ENCODE results near the gene LRRC32.

LRRC32 gene

DNA sequence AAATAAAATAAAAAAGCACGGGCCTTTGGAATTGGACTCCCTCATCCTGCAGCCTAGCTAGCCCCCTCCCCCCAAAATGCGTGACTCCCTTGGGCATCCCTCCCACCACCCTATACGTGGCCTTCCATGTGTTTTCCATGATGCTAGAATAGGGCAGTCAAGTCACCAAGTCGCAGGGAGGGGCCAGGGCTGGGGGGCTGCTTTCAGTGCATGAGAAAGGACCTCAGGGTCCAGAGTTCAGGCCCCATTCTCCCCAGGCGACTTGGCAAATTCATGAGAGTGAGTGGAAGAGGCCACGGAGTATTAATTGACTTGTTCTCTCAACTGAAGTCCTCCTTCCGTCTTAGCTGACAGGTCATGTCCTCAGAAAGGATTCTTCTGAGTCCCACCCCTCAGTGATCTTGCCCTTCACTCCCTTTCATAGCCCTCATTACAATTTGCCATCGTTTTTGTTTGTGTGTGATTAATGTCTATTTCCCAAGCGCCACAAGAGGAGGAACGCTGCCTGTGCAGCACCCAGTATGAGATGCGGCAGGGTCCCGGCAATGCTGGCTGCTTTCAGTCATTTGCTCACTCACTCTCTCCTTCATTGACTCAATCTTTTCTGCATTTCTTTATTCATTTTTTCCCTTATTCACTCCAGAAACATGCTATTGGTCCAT, 17.4 kb downstream of the LRRC32 start:
- no peak overlapping the region for H2AFZ ChIP-seq (ENCODE audit: low read depth)
- no peaks in the 10 kb centered on the region; the same call in 1 of the 2 replicates for H3K27me3 ChIP-seq (ENCODE audit: insufficient read depth, low read depth)
- no peak overlapping the region for H3K9ac ChIP-seq
- no peaks in the 10 kb centered on the region for H4K20me1 ChIP-seq (ENCODE audit: insufficient read depth)
- no peak overlapping the region for H3K4me2 ChIP-seq
- H3K79me2 ChIP-seq (ENCODE audit: insufficient read depth, low read depth), result no peaks in the 10 kb centered on the region
- no peak overlapping the region for H3K27ac ChIP-seq
- H3K4me3 ChIP-seq (IDR thresholded peaks at IDR 0.05; ENCODE audit: insufficient read depth, low read depth, low read length), result no peak overlapping the region
- TF ChIP-seq, protein P1, sequence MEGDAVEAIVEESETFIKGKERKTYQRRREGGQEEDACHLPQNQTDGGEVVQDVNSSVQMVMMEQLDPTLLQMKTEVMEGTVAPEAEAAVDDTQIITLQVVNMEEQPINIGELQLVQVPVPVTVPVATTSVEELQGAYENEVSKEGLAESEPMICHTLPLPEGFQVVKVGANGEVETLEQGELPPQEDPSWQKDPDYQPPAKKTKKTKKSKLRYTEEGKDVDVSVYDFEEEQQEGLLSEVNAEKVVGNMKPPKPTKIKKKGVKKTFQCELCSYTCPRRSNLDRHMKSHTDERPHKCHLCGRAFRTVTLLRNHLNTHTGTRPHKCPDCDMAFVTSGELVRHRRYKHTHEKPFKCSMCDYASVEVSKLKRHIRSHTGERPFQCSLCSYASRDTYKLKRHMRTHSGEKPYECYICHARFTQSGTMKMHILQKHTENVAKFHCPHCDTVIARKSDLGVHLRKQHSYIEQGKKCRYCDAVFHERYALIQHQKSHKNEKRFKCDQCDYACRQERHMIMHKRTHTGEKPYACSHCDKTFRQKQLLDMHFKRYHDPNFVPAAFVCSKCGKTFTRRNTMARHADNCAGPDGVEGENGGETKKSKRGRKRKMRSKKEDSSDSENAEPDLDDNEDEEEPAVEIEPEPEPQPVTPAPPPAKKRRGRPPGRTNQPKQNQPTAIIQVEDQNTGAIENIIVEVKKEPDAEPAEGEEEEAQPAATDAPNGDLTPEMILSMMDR (conservative IDR thresholded peaks at IDR 0.05; ENCODE audit: low read depth, low read length), result no peak
- H3K36me3 ChIP-seq (ENCODE audit: insufficient read depth), result no peaks in the 10 kb centered on the region
- no peaks in the 10 kb centered on the region for H3K4me1 ChIP-seq (ENCODE audit: low read depth, poor library complexity, severe bottlenecking)

DNA sequence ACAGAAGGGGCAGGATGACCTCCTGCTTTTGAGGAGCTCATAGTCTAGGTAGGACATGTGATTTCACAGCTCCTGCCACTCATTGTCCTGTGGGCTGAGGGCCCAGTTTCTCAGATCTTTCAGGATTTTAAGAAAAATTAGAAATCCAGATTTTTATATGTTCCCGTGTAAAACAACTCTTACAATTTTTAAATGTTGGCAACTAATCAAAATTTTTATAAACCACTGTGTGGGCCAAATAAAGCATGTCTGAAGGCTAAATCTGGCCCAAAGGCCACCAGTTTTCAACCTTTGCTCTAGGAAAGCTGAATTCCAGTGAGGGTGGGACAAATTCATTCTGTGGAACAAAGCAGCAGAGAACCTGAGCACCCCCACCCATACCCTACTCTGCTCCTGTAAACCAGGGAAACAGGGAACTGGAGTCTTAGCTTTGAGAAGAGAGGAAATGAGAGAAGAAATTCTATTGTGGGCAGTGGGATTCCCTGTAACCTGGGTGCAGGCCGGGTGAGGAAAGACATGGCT, 20.6 kb downstream of the LRRC32 start:
- H3K9ac ChIP-seq, result no peak overlapping the region
- no peak overlapping the region for H3K4me3 ChIP-seq (IDR thresholded peaks at IDR 0.05; ENCODE audit: insufficient read depth, low read depth, low read length)
- no peaks in the 10 kb centered on the region for H3K36me3 ChIP-seq (ENCODE audit: insufficient read depth)
- no peaks in the 10 kb centered on the region for H3K4me1 ChIP-seq (ENCODE audit: low read depth, poor library complexity, severe bottlenecking)
- H3K4me2 ChIP-seq, result no peak overlapping the region
- no peaks in the 10 kb centered on the region for H4K20me1 ChIP-seq (ENCODE audit: insufficient read depth)
- no peak overlapping the region for H2AFZ ChIP-seq (ENCODE audit: low read depth)
- TF ChIP-seq, protein P1 (conservative IDR thresholded peaks at IDR 0.05; ENCODE audit: low read depth, low read length), result no peak
- no peaks in the 10 kb centered on the region for H3K27me3 ChIP-seq (ENCODE audit: insufficient read depth, low read depth)
- H3K27ac ChIP-seq, result no peak overlapping the region
- no peaks in the 10 kb centered on the region for H3K79me2 ChIP-seq (ENCODE audit: insufficient read depth, low read depth)

DNA sequence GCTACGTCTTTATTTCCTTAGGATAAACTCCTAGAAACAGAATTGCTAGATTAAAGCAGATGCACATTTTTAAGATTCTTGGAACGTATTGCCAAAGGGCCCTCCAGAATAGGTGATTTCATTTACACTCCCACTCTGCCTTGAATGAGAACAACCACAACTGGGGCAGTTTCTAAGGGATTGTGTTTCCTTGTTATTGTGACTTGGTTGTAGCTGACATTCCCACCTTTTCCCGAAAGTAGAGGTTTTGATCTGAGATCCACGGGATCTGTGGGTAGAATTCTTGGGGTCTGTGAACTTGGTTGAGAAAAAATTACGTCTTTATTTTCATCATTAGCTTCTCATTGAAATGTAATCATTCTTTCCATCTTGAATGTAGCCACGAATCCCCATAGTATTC, 21.5 kb downstream of the LRRC32 start:
- Histone ChIP-seq H3K27me3 (ENCODE audit: insufficient read depth, low read depth) (no peaks in the 10 kb centered on the region), H3K4me1 (ENCODE audit: low read depth, poor library complexity, severe bottlenecking) (no peaks in the 10 kb centered on the region)

DNA sequence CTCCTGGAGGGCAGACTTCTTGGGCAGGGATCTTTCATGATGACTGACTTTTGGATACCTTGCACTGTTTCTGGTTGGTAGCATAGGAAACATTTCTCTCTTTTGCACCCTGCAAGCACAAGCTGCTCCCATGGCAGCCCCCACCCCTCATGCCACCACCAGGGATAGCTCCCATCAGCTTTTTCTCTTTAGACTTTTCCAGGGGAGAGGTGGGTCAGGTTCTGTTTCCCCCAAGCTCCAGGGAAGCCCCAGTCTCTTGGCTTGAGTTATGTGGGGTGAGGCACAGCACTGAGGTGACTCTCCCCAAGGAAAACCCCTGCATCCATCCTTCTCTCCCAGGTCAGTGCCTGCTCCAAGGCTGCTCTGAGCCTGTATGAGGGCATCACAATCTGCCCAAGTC, 22.5 kb downstream of the LRRC32 start:
- no peaks in the 10 kb centered on the region for H3K27me3 ChIP-seq (ENCODE audit: insufficient read depth, low read depth)
- no peak overlapping the region for H2AFZ ChIP-seq (ENCODE audit: low read depth)
- TF ChIP-seq, protein P1 (conservative IDR thresholded peaks at IDR 0.05; ENCODE audit: low read depth, low read length), result no peak
- no peak overlapping the region for H3K27ac ChIP-seq
- H3K36me3 ChIP-seq (ENCODE audit: insufficient read depth), result no peaks in the 10 kb centered on the region
- no peaks in the 10 kb centered on the region for H4K20me1 ChIP-seq (ENCODE audit: insufficient read depth)
- no peak overlapping the region for H3K4me3 ChIP-seq (IDR thresholded peaks at IDR 0.05; ENCODE audit: insufficient read depth, low read depth, low read length)
- no peaks in the 10 kb centered on the region for H3K4me1 ChIP-seq (ENCODE audit: low read depth, poor library complexity, severe bottlenecking)
- no peak overlapping the region for H3K9ac ChIP-seq
- H3K4me2 ChIP-seq, result no peak overlapping the region
- H3K79me2 ChIP-seq (ENCODE audit: insufficient read depth, low read depth), result no peaks in the 10 kb centered on the region

More for the DNA sequence above, 21.5 kb downstream of the LRRC32 start:
- Histone ChIP-seq H3K4me2 (no peak overlapping the region), H3K79me2 (ENCODE audit: insufficient read depth, low read depth) (no peaks in the 10 kb centered on the region), H3K9ac (no peak overlapping the region), H3K4me3 (IDR thresholded peaks at IDR 0.05; ENCODE audit: insufficient read depth, low read depth, low read length) (no peak overlapping the region), H3K36me3 (ENCODE audit: insufficient read depth) (no peaks in the 10 kb centered on the region), H3K27ac (no peak overlapping the region), H4K20me1 (ENCODE audit: insufficient read depth) (no peaks in the 10 kb centered on the region), H2AFZ (ENCODE audit: low read depth) (no peak overlapping the region)
- TF ChIP-seq, protein P1 (conservative IDR thresholded peaks at IDR 0.05; ENCODE audit: low read depth, low read length), result no peak

All from KMS-11 (cell line).